Suprapubic skin (tissue), 3 donors: ENCODE results near the gene EYA2.

Experiments
- CTCF ChIP-seq, 2 donors: fragments of 200-600 bp in 1 of 2; fragments of 450-650 bp in 1 of 2; sonication (generic) in 1 of 2; IDR thresholded peaks; one replicate each; pipeline ENCODE4 v1.5.1; 2016 to 2019; ENCODE audit warnings: antibody characterized with exemption in 2 of 2, mild to moderate bottlenecking in 1 of 2, moderate library complexity in 1 of 2
- POLR2A ChIP-seq, 2 donors: fragments of 450-650 bp; IDR thresholded peaks; one replicate each; pipeline ENCODE4 v1.6.1; 2017; ENCODE audit warnings: antibody characterized with exemption in 2 of 2, mild to moderate bottlenecking in 2 of 2, moderate library complexity in 2 of 2

- TF ChIP-seq POLR2A (IDR thresholded peaks at IDR 0.05) (no peak), CTCF (IDR thresholded peaks at IDR 0.05) (no peak)
Measured at GRCh38 chr20:46959081-46959692, 64.5 kb downstream of the EYA2 start.
